Measurements from ENCODE around the gene MT3. TPM values are rescaled to one million over a fixed set of nuclear protein-coding genes. Genes with fewer than 3 reads are reported as not detected.

The MT3 gene
- total and polyA plus RNA-seq, 9 of the 15 experiments (the other 6 are each of a cell fraction or from before 2014, with no cell fraction given), result not detected

GRCh38 chr16:56561126-56561525 is 28.2 kb upstream of the MT3 start (continued):
- TF ChIP-seq, protein P1, sequence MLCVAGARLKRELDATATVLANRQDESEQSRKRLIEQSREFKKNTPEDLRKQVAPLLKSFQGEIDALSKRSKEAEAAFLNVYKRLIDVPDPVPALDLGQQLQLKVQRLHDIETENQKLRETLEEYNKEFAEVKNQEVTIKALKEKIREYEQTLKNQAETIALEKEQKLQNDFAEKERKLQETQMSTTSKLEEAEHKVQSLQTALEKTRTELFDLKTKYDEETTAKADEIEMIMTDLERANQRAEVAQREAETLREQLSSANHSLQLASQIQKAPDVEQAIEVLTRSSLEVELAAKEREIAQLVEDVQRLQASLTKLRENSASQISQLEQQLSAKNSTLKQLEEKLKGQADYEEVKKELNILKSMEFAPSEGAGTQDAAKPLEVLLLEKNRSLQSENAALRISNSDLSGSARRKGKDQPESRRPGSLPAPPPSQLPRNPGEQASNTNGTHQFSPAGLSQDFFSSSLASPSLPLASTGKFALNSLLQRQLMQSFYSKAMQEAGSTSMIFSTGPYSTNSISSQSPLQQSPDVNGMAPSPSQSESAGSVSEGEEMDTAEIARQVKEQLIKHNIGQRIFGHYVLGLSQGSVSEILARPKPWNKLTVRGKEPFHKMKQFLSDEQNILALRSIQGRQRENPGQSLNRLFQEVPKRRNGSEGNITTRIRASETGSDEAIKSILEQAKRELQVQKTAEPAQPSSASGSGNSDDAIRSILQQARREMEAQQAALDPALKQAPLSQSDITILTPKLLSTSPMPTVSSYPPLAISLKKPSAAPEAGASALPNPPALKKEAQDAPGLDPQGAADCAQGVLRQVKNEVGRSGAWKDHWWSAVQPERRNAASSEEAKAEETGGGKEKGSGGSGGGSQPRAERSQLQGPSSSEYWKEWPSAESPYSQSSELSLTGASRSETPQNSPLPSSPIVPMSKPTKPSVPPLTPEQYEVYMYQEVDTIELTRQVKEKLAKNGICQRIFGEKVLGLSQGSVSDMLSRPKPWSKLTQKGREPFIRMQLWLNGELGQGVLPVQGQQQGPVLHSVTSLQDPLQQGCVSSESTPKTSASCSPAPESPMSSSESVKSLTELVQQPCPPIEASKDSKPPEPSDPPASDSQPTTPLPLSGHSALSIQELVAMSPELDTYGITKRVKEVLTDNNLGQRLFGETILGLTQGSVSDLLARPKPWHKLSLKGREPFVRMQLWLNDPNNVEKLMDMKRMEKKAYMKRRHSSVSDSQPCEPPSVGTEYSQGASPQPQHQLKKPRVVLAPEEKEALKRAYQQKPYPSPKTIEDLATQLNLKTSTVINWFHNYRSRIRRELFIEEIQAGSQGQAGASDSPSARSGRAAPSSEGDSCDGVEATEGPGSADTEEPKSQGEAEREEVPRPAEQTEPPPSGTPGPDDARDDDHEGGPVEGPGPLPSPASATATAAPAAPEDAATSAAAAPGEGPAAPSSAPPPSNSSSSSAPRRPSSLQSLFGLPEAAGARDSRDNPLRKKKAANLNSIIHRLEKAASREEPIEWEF (CRISPR knock-in tag; IDR thresholded peaks at IDR 0.05), result no peak
- TF ChIP-seq MIER1 (IDR thresholded peaks at IDR 0.05; ENCODE audit: low read depth), result no peak
- no peak for TF ChIP-seq E4F1 (CRISPR knock-in tag; IDR thresholded peaks at IDR 0.05; ENCODE audit: borderline replicate concordance)
